Skeletal muscle cell (primary cell): Measurements from ENCODE around the gene CAPN5.
"Not testable (repeated sequence)": the region's sequence is repeated elsewhere in the genome, so short reads cannot be mapped to it uniquely, and the experiment has no call there.

Experiments
- DNase-seq: peaks from one replicate; pipeline ENCODE4 v3.0.0-alpha.2; 2010; ENCODE audit warnings: low read depth
- H3K4me3 ChIP-seq: 2 replicates; pipeline ENCODE4 v1.5.1; 2011; ENCODE audit warnings: low read depth, mild to moderate bottlenecking, control low read depth, low read length, moderate library complexity

Gene CAPN5

DNA sequence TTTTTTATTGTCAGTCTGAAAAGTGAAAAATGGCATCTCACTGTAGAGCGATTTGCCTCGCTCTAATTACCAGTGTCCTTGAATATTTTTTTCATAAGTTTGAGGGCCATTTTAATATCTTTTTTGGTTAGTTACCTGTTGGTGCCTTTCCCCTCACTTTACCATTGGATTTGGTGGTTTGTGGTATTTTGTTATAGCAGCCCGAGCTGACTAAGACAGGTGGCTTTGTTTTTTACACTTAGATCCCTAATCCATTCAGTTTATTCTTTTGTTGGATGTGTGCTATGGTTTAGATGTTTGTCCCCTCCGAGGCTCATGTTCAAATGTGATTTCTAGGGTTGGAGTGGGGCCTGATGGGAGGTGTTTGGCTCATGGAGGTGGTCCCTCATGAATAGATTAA lies 6.5 kb upstream of the CAPN5 start:
- no peak for DNase-seq
- no peak overlapping the region for H3K4me3 ChIP-seq

DNA sequence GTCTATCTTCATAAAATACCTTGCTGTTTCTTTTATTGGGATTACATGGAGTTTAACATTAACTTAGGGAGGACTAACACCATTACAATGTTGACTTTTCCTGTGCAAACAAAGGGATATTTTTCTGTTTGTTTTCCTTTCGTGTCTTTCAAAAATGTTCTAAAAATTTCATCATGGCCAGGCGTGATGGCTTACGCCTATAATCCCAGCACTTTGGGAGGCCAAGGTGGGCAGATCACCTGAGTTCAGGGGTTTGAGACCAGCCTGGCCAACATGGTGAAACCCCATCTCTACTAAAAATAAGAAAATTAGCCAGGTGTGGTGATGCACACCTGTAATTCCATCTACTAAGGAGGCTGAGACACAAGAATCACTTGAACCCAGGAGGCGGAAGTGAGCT lies 5.5 kb upstream of the CAPN5 start:
- H3K4me3 ChIP-seq, DNase-seq: not testable (repeated sequence)

DNA sequence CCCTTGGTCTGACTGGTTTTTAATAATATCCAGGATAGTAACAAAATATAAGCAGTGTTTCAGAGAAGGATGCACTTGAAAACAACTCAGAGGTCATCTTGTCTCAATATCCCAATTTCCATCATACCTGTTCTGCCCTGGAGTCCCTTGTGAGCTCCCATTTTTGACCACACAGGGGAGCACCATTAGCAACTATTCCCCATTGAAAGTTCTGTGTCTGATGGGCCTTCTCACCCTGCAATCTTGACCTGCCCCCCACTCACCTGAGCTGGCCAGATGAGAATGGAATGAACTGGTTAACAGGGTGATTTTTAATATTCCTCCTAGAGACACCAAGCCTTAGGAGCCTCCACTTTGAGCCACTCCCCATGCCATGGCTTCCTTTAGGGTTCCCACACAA lies 3.8 kb upstream of the CAPN5 start:
- no peak for DNase-seq

DNA sequence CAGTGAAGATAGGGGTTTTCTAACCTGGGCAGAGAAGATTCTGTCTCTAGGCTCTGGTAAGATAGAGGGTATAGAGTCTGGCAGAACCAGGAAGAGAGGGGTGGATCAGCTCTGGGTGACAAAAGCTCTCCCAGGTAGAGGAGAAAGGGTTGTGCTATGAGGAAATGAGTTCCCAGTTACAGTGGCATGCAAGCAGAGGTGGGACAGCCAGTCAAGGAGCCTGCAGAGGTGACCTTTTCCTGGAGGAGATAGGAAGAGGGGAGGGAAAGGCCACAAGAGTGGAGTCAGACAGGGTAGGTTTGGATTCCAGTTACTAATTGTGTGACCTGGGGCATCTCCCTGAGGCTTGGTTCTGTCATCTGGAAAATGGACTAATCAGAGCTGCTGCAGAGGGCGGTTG lies 3.4 kb upstream of the CAPN5 start:
- DNase-seq: no peak
- no peak overlapping the region for H3K4me3 ChIP-seq

More for the DNA sequence above, 3.8 kb upstream of the CAPN5 start:
- H3K4me3 ChIP-seq: no peak overlapping the region

DNA sequence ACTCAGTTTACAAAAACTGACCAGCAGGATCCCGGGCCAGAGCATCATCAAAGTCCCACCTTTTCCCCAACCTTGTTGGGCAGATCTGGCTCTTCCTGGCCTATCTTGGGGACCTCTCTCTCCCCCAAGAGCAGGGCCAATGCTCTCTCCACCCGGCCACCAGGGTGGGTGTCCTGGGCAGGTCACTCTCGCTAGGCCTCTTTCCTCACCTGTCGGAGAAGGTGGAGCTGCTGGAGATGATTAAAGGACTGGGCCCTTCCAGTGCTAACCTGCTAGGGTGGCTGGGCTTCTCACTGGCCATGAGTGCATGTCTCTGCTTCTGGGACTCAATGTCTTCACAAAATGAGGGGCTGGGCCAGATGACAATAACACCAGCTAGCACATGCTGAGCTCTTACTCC lies 2.9 kb upstream of the CAPN5 start:
- H3K4me3 ChIP-seq: no peak overlapping the region
- no peak for DNase-seq

DNA sequence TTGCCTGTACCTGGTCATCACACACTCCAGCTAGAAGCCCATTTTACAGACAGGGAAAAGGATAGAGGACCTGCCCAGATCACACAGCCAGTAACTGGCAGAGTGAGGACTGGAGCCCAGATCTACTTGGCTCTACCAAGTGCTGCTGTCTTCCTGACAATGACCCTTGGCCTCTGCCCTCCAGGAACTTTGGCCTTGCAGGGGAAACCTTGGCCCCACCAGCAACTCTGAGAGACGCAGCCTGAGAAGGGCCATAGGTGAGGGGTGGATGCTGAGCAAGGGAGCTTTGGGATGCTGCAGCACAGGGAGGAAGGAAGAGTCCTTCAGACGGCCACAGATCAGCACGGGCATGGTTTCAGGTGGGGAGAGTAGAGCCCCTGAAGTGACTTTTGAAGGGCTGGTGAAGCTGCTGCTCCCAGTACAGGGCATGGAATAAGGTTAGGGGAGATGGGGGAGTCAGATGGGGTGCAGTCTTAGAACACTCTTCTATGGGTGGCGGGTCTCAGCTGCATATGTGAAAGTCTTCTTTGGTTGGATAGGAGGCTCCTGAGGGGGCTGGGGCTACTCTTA lies 2.0 kb upstream of the CAPN5 start:
- no peak for DNase-seq
- H3K4me3 ChIP-seq: no peak overlapping the region

DNA sequence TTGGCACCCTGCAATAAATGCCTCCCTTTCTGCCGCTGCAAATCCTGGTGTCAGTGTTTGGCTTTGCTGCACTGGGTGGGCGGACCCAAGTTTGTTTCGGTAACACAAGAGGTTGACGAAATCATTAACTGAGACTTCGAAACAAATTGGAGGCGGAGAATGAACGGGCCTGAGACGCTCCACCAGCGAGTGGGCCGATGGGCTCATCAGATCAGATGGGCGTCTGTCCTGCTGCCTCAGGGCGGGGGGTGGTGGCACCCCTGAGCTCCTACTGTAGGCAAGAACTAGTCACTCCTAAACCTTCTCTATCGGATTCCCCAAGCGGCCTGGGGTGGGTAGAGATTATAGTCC lies 918 bp upstream of the CAPN5 start:
- DNase-seq: no peak
- peak overlapping the region; percentile 72 for H3K4me3 ChIP-seq

DNA sequence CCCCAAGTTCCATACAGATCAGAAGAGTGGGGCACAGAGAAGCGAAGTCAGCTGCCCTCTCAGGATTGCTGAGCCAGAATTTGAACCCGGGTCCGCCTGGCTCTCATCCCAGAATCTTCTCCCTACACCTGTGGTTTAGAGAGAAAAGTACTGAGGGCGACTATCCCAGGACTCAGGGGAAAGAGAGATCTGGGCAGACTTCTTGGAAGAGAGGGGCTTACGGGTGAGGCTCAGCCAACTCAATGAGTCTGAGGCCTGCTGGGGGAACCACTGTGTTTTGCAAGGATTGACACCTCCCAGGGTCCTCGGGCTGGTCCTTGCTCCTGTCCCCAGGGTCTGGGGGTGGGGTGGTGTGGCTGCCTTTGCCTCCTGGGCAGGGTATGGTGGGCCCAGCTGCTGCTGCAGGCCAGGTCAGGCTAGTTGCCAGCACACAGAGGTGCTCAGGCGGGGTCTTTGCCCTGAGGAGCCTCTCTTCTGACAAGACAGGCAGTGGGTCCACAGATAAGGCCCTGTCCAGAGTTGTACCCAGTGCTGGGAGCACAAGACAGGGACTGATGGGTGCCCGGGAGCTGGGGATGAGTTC lies 1.2 kb downstream of the CAPN5 start:
- no peak for DNase-seq
- H3K4me3 ChIP-seq: peak overlapping the region; percentile 72

DNA sequence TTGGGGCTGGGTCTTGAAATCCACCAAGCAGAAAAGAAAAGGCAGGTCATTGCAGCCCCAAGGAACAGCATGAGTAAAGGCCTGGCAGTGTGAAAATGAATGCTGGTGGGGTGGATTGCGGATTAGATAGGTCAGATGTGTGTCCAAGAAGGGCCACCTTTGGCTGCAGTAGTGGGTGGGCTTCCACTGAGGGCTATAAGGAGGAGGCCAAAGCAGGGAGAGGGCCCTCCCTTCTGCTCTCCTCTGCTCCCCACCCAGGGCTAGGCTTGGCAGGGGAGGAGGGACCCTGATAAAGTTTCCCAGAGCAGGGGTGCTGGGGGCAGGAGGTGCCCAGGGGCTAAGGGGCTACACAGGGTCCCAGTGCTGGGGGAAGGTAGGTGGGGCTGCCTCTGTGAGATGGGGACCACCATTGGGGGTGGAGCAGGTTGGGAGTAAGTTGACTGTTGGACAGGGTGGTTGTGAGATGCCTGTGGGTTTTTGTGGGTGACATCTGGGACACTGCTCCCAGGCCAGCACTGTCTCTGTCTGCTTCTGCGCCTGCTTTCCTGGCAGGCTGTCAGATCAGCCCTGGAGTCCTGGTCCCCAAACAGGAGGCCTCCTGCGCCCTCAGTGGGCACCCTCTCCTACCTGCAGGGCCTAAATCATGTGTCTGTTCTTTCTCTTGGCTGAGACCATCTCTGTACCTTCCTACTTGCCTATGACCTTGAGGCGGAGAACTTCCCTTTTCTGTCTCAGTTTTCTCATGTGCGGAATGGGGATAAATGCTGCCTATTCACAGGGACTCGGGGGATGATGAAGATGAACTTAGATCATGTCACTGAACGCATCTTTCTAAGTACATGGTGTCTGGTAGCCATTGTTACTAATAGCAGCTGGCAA lies 1.9 kb downstream of the CAPN5 start:
- no peak overlapping the region for H3K4me3 ChIP-seq
- DNase-seq: no peak

DNA sequence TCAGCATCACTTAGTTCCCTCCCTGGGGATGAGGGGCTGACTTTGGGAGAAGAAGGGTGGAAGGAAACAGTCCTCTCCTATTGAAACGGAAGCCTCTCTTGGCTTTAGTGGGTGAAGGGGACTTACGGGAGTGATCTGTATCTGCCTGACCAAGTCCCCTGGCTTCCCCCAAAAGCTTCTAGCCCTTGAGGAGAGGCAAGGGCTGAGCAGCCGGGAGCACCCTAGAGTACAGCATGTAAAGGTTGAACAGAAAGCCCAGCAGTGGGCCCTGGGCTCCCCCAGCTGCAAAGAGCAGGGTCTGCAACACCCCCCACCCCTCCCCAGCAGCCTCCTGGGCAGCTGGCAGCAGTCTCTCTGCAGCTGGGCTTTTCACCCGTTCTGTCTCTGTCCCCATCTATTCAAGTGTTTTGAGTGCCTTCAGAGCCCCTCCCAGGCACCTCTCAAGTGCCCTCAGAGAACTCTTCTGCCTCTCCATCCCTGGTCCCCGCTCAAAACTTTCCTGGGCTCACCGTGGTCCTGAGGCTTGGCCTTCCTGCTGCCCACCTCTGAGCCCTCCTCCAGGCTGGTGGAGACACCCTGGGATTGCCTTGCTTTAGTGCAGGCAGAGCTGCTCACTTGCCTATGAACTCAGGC lies 2.7 kb downstream of the CAPN5 start:
- DNase-seq: no peak
- no peak overlapping the region for H3K4me3 ChIP-seq

DNA sequence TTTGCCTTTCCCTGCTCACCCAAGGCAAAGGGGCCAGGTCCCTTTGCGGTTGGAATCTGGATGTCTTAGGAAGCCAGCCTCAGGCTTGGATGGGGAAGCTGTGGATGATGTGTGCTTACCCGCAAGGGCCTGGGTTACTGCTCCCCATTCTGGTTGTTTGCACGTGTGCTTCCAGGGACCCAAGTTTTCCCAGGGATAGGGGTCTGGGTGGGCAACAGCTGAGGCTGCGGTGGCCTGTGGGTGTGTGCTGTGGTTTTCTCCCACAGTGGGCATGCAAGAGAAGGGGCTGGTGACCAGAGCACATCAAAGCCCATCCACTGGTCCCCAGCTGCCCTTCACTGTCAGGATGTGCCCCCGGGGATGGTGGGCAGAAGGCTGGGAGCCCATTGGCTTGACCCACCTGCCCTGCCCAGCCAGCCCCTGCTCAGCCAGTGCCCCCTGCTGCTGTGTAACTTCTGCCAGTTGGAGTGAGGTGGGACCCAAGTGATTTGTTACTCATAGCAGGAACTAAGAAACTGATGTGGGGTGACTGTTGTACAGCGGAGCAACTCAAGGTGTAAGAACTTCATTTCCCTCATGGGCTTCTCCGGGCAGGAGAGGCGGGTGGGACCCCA lies 3.3 kb downstream of the CAPN5 start:
- DNase-seq: no peak
- no peak overlapping the region for H3K4me3 ChIP-seq

DNA sequence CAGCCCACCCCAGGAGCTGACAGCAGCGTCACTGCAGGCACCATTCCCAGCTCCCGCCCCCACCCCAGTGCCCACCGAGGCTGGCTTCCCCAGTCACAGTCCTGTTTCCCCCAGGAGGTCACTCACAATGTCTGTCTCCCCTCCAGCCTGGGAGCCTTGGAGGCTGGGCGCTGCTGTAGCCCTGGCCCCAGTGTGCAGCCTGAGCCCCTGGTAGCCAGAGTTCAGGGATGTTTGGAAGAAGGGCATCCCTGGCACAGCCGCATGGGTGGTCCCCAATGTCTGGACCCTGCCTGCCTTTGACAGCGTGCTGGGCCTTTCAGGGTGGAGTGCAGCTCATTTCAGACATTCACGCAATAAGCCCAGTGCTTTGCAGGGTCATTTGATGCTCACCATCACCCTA lies 4.3 kb downstream of the CAPN5 start:
- H3K4me3 ChIP-seq: no peak overlapping the region
- no peak for DNase-seq

DNA sequence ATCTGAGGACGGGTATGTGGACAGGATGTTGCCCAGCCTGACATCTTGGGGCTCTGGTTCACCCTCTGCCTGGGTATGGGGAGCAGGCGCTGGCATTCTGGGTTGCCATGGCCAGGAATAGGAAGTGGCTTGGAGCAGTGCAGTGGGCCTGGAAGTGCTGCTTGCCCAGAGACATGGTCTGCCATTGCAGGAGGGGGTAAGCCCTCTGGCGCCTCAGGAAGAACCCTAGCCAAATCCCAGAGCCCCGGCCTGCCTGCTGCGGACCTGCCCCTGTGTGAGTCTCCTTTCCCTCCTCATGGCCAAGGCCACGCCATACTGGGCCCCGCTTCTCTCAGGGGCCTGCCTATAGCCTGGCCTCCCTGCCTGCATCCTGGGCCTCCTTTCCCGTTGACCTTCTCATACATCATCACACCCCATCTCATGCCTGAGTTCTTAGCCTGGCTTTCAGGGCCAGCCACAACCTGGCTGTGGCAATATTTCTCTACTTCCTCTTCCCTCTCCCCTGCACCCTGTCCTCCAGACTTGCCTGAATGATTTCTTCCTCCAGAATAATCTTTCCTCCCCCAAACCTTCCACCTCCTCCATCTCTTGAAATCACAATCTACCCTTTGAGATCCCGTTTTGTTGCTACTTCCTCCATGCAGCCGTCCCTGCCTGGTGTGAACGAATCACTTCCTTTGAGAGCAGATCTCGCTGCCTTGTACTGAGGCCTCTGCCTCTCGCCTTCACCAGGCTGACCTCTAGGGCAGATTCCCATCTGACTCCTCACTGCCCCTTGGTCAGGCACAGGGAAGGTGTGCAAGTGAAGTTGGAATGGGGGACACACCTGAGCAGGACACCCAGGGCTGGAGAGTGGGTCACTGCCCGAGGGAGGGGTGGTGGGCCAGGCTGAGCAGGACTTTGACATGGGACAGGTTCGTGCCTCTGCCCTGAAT lies 5.2 kb downstream of the CAPN5 start:
- DNase-seq: no peak
- no peak overlapping the region for H3K4me3 ChIP-seq

DNA sequence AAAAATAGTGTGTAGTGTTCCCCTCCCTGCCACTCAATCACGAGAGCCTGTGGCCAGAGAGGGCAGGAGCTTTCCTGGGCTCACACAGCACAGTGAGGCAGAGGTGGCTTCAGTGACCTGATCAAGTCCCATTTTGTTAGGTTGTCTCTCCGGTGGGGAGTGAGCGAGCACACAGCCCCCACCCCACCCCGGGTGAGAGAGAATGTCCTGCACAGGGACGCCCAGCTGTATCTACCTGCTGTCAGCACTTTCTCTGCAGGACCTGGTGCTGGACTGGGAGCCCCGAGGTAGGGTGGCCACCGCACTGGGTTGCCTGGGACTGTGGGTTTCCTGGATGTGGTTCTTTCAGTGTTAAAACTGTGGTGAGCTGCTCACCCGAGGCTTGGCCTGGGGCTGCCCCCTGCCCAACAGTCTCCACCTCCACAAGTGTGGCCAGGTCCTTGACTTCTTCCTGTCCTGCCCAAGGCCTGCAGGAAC lies 6.1 kb downstream of the CAPN5 start:
- DNase-seq: no peak
- H3K4me3 ChIP-seq: no peak overlapping the region

DNA sequence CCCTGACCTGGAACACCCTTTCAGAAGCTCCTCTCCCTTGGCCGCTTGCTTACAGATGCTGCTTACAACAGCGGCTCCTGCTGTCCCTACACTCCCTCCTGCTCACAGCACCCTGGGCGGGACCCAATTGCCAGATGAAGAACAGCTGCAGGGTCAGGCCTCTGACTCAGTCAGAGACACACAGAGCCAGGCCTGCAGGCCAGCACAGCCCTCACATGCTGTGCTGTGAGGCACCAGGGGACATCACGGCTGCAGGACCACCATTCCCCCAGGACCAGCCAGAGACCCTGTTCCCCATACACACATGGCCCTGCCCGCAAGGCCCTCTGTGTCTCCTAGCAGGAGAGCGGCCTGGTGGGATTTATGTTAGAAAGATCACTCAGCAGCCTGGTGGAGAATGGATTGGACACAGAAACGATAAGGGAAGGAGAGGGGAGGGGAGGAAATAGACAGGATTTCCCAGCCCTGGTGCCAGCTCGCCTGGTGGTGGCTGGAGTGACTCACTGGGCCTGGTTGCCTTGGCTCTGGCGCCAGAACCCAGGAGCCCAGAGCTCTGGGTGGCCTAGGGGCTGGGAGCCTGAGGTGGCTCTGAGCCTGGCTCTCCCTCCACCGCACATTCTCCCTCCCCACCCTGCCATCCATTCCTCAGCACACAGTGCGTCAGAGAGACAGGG lies 6.7 kb downstream of the CAPN5 start:
- no peak overlapping the region for H3K4me3 ChIP-seq
- peak; percentile 77 for DNase-seq

DNA sequence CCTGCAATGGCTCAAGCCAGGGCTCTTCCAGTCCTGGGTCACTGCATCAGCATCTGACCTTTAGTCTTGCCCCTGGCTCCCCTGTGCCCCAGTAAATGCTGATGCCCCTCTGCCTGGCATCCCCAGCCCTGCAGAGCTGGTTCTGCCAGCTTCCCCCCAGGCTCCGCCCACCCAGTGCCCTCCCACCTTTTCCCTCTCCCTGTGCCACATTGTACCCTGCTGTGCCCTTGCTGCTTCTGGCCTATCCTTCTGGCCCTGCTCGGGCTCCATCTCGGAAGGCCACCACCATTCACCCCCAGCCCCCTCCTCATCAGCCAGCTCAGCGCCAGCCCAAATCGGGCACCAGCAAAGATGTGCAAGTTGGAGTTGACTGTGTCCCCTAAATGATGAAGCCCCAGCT lies 7.4 kb downstream of the CAPN5 start:
- no peak for DNase-seq
- H3K4me3 ChIP-seq: no peak overlapping the region

DNA sequence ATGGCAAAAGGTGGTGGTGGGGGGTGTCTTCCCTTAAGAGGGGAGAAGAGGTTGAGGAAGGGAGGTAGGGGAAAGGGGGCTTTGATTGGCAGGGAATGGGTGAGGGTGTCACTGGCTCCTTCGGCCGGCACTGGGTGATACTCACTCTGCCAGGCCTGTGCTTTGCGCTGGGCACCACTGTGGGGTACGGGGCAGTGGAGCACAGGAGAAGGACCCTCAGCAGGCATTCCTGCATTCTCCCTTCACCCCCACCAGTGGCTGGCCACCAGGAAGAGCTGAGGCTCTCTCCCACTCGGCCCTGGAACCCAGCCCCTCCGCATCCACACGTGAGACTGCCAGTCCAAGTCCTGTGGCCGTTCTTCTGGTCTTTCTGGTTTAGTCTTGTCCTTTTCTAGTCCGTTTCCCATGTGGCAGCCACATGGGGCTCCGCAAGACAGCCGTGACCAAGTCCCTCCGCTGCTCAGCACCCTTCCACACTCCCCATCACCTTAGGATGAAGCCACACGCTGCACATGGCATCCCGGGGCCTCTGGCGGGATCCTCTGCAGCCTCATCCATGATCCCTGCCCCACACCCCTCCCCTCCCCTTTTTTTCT lies 8.0 kb downstream of the CAPN5 start:
- DNase-seq: no peak
- no peak overlapping the region for H3K4me3 ChIP-seq

DNA sequence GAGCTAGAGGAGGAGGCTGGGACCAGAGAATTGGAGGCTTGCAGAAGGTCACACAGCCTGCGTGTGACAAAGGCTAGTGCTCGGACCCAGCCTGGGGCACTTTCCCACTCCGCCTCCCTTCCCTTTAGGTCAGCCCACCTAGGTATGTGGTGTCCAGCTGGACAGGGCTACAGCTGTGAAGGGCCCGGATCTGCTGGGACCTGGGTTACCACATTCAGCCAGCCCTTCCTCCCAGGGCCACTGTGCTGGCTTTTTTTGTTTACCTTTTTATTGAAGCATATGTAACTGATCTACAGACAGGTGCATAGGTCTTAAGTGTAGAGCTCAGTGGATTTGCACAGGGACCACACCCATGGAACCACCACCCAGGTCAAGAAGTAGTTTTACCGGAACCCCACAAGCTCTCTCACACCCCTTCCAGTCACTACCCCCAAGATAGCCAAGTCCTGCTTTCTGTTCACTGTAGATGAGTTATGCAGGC lies 8.7 kb downstream of the CAPN5 start:
- DNase-seq: no peak

More for the DNA sequence above, 8.7 kb downstream of the CAPN5 start:
- H3K4me3 ChIP-seq: no peak overlapping the region
